K562 (cell line): ENCODE data around the gene EXOSC2. TPM values are rescaled to one million over a fixed set of nuclear protein-coding genes. Genes with fewer than 3 reads are reported as not detected.

Experiments used
- ATF1 ChIP-seq, 2 experiments: fragments of 450-650 bp in 1 of 2; IDR thresholded peaks; 2 replicates each; pipeline ENCODE4 v1.6.1; 2016; ENCODE audit warnings: missing compliant biosample characterization in 1 of 2, missing genetic modification characterization in 1 of 2
- BRD9 ChIP-seq: fragments of 450-650 bp; IDR thresholded peaks from 2 replicates; pipeline ENCODE4 v1.6.1; 2018; ENCODE audit warnings: low read depth; ENCODE audit not compliant: partially characterized antibody
- CSDE1 ChIP-seq, 2 experiments: fragments of 450-650 bp; IDR thresholded peaks; 2 replicates each; pipeline ENCODE4 v1.6.1; 2016; ENCODE audit warnings: mild to moderate bottlenecking in 1 of 2
- GATA2 ChIP-seq: sonication (generic); formaldehyde crosslinking; IDR thresholded peaks from 2 replicates; pipeline ENCODE4 v1.4.0; 2020; ENCODE audit warnings: mild to moderate bottlenecking, missing genetic modification reagents
- HCFC1 ChIP-seq: IDR thresholded peaks from 2 replicates; pipeline ENCODE4 v1.6.1; 2012; ENCODE audit warnings: low read depth, low read length, improper control_type of control experiment
- KLF13 ChIP-seq: fragments of 450-650 bp; IDR thresholded peaks from 2 replicates; pipeline ENCODE4 v1.6.1; 2016; ENCODE audit warnings: missing genetic modification characterization, low read depth, mild to moderate bottlenecking, missing compliant biosample characterization, moderate library complexity, borderline replicate concordance
- MTA1 ChIP-seq: fragments of 450-650 bp; IDR thresholded peaks from 2 replicates; pipeline ENCODE4 v1.6.1; 2017; ENCODE audit warnings: borderline replicate concordance
- SIN3B ChIP-seq: fragments of 450-650 bp; IDR thresholded peaks from 2 replicates; pipeline ENCODE4 v1.6.1; 2017; ENCODE audit warnings: low read depth, mild to moderate bottlenecking, moderate library complexity
- SMAD4 ChIP-seq: fragments of 250-450 bp; sonication (Bioruptor Pico); conservative IDR thresholded peaks from 2 replicates; pipeline ENCODE4 v1.8.0; 2021; ENCODE audit warnings: inconsistent platforms, mild to moderate bottlenecking, moderate library complexity
- THAP12 ChIP-seq: fragments of 250-450 bp; sonication (Bioruptor Pico); IDR thresholded peaks from 2 replicates; pipeline ENCODE4 v1.9.0; 2021; ENCODE audit warnings: mild to moderate bottlenecking, inconsistent platforms
- ZHX1 ChIP-seq: fragments of 150-350 bp; conservative IDR thresholded peaks from 2 replicates; pipeline ENCODE4 v1.6.1; 2014; ENCODE audit warnings: low read length
- polyA plus RNA-seq, 8 experiments: library from polyadenylated mRNA; depleted of rRNA in 4 of 8; stranded (reverse) in 5 of 8; unstranded in 3 of 8; fragments of >200 nt; fragmentation: Nextera tagmentation in 2 of 8; fragmentation: Illumina TruSeq in 1 of 8; extraction: Ambion mirVana in 2 of 8; extraction: Trizol in 1 of 8; gene quantifications; 2 replicates each; pipeline versions ENCODE4 v1.2.1 to v1.2.3, GENCODE V29; 2011 to 2014; ENCODE audit warnings: inconsistent platforms in 1 of 8, missing spikeins in 1 of 8
- total RNA-seq, 7 experiments: library from RNA; depleted of rRNA in 6 of 7; stranded (reverse); fragments of >200 nt in 6 of 7; fragmentation: Illumina TruSeq in 2 of 7; extraction: Trizol in 2 of 7; gene quantifications; 2 replicates each; pipeline versions ENCODE4 v1.2.1 to v1.2.3, GENCODE V29; 2011 to 2021; ENCODE audit warnings: low replicate concordance in 1 of 7
- TF ChIP-seq, protein P1 (sequence below), 2 experiments: fragments of 450-650 bp in 1 of 2; sonication (generic) in 1 of 2; formaldehyde crosslinking in 1 of 2; IDR thresholded peaks; 2 replicates each; pipeline versions ENCODE4 v1.7.1 to v1.9.0; 2016 to 2022; ENCODE audit warnings: inconsistent platforms in 1 of 2, mild to moderate bottlenecking in 1 of 2, missing genetic modification reagents in 1 of 2

EXOSC2 gene
- total and polyA plus RNA-seq, 9 of the 15 experiments (the other 6 are each of a cell fraction or from before 2014, with no cell fraction given) = 46.0 to 101 (median 77.6) TPM

DNA sequence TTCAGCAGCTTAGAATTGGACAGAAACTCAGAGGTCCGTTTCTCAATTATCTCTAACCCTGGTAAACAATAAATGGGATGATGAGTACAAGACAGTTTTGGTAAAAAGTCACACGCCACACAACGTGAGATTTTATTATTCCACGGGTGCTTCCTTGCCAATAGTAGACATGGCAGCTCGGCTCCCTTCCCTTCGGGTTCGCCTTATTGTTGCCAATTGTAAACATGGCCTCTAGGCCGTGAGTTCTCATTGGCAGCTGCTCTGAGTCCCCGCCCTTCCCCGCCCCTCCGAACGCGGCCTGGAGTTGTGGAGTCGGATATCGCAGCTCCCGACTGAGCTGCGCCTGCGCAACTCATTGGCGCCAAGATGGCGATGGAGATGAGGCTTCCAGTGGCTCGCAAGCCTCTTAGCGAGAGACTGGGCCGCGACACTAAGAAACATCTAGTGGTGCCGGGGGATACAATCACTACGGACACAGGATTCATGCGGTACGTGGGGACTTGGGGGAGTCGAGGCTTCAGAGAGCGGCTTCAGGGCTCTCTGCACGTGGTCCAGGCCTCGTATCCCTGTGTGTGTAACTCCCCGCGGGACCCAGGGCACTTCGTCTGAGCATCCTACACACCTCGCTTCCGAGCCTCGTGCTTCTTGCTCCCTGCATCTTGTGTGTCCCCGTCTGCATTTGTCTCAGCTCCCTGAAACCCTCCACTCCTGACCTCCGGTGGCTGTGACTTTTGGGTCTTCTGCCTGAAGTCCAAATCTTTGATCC, at the start of gene EXOSC2 (continued):
- TF ChIP-seq, protein P1, sequence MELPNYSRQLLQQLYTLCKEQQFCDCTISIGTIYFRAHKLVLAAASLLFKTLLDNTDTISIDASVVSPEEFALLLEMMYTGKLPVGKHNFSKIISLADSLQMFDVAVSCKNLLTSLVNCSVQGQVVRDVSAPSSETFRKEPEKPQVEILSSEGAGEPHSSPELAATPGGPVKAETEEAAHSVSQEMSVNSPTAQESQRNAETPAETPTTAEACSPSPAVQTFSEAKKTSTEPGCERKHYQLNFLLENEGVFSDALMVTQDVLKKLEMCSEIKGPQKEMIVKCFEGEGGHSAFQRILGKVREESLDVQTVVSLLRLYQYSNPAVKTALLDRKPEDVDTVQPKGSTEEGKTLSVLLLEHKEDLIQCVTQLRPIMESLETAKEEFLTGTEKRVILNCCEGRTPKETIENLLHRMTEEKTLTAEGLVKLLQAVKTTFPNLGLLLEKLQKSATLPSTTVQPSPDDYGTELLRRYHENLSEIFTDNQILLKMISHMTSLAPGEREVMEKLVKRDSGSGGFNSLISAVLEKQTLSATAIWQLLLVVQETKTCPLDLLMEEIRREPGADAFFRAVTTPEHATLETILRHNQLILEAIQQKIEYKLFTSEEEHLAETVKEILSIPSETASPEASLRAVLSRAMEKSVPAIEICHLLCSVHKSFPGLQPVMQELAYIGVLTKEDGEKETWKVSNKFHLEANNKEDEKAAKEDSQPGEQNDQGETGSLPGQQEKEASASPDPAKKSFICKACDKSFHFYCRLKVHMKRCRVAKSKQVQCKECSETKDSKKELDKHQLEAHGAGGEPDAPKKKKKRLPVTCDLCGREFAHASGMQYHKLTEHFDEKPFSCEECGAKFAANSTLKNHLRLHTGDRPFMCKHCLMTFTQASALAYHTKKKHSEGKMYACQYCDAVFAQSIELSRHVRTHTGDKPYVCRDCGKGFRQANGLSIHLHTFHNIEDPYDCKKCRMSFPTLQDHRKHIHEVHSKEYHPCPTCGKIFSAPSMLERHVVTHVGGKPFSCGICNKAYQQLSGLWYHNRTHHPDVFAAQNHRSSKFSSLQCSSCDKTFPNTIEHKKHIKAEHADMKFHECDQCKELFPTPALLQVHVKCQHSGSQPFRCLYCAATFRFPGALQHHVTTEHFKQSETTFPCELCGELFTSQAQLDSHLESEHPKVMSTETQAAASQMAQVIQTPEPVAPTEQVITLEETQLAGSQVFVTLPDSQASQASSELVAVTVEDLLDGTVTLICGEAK (IDR thresholded peaks at IDR 0.05) = peak; percentile 62
- TF ChIP-seq, protein P1 (CRISPR knock-in tag; IDR thresholded peaks at IDR 0.05) = no peak
- peak; percentile 90 for TF ChIP-seq HCFC1
- peak; percentile 36 for TF ChIP-seq BRD9
- peak; percentile 91 for TF ChIP-seq SIN3B
- TF ChIP-seq KLF13 (tag) = peak; percentile 31; the same call in 1 of the 2 replicates
- peak; percentile 37; the same call in 1 of the 2 replicates for TF ChIP-seq SMAD4 (CRISPR knock-in tag)
- 0 out of 2 replicates have a peak, but pooled peaks have one; percentile 29 for TF ChIP-seq ZHX1
- TF ChIP-seq THAP12 (CRISPR knock-in tag) = peak; percentile 32; the same call in 1 of the 2 replicates
- TF ChIP-seq MTA1 = no peak
- peak in 1 of 2 experiments; percentile 58; a peak in 2 of 4 replicates for TF ChIP-seq CSDE1 (IDR thresholded peaks at IDR 0.05)
- TF ChIP-seq ATF1 (CRISPR knock-in tag; IDR thresholded peaks at IDR 0.05) = no peak
- peak; percentile 49 for TF ChIP-seq ATF1 (tag; IDR thresholded peaks at IDR 0.05)
- TF ChIP-seq GATA2 (CRISPR knock-in tag) = peak; percentile 69; the same call in 1 of the 2 replicates
